GM19324 (cell line): ENCODE measurements around the gene MYRIP.
"Not testable (repeated sequence)": the region's sequence is repeated elsewhere in the genome, so short reads cannot be mapped to it uniquely, and the experiment has no call there.

ENCODE experiments used
- ATAC-seq: cut with Tn5 transposase; IDR thresholded peaks from one replicate; pipeline ENCODE4 v1.9.1; 2021; ENCODE audit warnings: mild to moderate bottlenecking, moderate library complexity; ENCODE audit not compliant: unreplicated experiment, low FRiP score

MYRIP gene

GRCh38 chr3:40021338-40021737, 211.9 kb downstream of the MYRIP start:
- no peak for ATAC-seq

DNA sequence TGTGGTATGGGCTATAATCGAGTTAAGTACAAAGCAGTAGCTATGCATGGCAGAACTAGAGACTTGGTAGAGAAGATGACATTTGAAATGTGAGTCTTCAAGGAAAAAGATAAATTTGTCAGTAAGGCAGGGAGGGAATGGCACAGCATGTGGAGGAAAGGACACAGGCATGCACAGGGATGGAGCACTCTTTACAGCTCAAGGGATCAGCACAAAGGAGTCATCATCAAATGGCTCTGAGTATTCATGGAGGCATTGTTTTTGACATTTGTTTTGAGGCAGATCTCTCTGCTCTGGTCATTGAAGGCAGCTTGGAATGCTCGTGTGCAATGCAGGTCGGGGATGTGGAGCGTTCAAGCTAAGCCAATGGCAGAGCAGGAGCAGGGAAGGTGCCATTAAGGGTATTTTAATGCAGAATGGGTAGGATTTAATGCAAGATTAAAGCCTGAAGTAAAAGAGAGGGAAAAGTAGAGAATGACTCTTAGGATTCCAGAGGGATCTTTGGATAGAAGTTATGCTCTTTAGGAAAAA, 213.0 kb downstream of the MYRIP start:
- no peak for ATAC-seq

- no peak for ATAC-seq
Observed at GRCh38 chr3:40024526-40024925, 215.1 kb downstream of the MYRIP start.

GRCh38 chr3:40025892-40026291, 216.5 kb downstream of the MYRIP start:
- not testable (repeated sequence) for ATAC-seq

DNA sequence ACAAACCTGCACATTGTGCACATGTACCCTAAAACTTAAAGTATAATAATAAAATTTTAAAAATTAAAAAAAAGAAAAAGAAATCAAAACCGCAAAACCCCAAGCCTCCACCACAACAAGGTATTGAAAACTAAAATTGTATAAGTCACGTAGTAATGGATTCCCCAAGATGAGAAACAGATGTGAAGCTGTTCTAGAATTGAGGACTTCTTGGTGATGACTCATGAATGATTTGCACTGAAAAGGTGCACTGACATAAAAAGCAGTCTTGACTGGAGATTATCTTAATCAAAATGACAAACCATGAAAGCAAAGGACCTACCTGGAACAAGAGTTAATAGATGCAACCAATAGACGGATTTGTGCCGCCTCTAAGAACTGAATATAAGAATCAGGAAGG, 225.8 kb downstream of the MYRIP start:
- no peak for ATAC-seq

DNA sequence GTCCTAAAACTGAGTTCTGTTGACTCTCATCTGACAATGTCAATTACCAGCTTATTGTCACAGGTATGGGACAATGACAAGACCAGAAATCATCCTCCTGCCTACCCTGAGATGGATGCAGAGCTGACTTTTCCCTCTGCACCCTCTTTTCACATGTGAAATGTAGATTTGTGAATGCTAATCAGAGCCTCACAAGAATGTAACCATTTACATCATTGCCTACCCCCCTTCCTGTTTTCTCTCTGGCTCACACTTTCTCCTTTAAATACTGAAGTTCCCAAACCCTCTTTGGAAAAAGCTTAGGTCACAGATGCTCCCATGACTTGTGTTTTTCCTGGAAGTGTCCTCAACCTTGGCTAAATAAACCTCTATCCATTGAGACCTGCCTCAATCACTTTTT, 228.2 kb downstream of the MYRIP start:
- ATAC-seq, result no peak

GRCh38 chr3:40042752-40043443, 233.5 kb downstream of the MYRIP start:
- ATAC-seq, result no peak

GRCh38 chr3:40043444-40043755, 234.0 kb downstream of the MYRIP start:
- ATAC-seq, result no peak

GRCh38 chr3:40044487-40044886, 235.1 kb downstream of the MYRIP start:
- ATAC-seq, result no peak

DNA sequence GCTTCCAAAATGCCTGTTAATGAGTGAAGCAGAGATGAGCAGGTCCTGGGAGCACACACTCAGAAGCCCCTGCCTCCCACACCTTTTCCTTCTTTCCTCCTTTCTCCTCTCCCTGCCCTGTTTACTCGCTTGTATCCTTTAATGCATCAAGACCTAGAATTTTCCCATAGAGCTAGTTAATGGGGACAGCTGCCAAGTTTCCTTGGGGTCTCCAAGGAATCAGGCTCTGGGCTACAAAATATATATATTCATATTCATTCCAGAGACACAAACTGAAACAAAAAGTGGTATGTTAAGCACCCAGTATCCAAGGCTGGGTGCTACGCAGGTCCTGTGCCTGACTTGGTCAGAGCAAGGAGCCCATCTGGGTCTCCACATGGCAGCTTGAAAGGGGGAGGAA, 235.6 kb downstream of the MYRIP start:
- no peak for ATAC-seq

GRCh38 chr3:40046149-40046548, 236.7 kb downstream of the MYRIP start:
- no peak for ATAC-seq

DNA sequence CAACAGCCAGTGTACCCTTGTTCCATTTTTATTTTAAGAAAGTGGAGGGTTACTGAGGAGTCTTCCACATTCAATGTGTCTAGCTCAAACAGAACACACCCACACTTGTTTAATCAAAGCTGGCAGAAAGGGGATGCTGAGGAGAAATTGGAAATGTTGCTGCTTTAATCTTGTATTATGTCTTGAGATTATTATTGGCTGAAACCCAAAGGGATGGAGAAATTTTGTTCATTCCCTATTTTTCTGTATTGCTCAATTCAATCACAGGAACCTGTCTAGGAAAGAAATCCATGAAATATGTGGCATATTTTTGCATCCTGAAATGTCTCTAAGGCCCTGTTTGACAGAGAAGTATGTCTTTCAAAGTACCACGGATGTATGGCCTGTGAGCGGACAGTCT, 238.0 kb downstream of the MYRIP start:
- no peak for ATAC-seq

DNA sequence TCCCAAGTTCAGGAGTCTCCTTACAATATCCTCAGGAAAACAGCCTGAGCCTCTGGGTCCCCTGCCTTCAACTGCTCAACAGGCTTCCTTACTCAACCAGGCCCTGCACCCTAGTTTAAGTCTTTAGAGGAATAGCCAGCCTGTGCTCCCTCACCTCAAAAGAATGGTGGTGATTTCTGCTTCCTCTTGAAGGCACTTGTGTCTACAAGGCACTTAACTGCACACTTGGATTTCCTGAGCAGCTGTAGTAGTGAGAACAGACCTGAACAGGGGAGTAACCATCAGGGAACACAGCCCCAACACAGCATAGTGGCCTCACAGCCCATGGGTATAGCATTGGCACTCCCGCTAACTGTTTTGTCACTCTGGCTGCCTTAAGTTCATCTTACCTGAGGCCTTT, 244.3 kb downstream of the MYRIP start:
- ATAC-seq, result no peak

DNA sequence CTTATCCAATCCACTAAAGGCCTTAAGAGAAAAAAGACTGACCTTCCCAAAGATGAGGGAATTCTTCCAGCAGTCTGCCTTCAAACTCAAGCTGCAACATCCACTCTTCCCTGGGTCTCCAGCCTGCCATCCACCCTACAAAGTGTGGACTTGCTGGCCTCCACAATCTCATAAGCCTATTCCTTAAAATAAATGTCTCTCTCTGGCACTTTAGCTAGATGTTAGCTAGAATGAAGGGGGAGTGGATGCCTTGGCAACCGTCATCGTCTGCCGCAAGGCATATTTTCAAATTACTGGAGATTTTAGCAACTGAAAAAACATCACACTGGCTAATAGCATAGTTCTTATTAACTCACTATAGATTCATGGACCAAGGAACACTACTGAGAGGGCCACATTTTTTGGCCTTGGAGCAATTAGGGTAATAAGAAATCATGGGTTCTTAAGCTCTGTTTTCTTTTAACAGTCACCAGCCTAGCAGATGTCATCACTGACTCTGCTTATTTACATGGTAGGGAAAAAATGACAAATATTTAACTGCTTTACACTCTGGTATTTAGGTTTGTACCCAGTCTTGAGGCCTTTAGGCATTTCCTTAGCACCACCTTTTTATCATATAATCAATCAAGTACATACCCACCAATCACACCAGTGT, 245.3 kb downstream of the MYRIP start:
- ATAC-seq, result no peak

GRCh38 chr3:40055361-40055760, 246.0 kb downstream of the MYRIP start:
- no peak for ATAC-seq

- ATAC-seq, result no peak
Observed at GRCh38 chr3:40055956-40056355, 246.5 kb downstream of the MYRIP start.

DNA sequence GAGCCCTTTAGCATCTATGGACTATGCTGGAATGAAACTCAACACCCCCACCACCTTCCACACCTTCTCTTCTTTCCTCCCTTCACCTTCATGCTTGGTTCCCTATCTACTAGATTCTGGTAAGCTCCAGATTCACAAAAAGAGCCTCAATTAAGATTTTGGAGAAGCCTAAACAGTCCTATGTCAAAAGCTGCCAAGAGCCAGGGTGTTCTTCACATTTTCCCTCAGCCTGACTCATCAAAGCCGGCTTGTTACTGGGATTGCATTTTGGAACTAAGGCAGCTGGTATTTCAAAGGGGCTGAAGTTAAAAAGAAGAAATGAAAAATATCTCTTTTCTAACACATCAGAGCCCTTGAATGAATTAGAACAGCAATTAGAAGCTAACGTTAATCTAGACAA, 247.7 kb downstream of the MYRIP start:
- no peak for ATAC-seq

GRCh38 chr3:40057786-40058185, 248.4 kb downstream of the MYRIP start:
- ATAC-seq, result no peak

DNA sequence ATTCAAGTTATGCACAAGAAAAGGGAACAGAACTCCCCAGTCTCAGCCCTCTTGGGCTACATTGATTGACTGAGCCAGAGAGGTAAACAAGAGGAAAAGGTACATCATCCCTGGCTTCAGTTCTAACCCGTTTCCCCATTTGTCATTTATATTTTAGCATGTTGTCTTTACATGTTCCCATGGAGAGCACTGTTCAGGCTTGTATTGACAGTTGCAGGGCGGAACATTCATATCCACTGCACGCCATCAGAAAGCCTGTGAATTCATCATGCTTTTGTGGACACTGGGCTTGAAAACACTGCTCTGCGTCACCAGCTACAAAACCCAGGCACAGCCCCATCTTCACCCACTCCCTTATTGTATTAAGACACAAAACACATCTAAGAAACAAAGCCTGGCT, 259.2 kb downstream of the MYRIP start:
- no peak for ATAC-seq

- no peak for ATAC-seq
Observed at GRCh38 chr3:40070816-40071215, 261.4 kb downstream of the MYRIP start.

DNA sequence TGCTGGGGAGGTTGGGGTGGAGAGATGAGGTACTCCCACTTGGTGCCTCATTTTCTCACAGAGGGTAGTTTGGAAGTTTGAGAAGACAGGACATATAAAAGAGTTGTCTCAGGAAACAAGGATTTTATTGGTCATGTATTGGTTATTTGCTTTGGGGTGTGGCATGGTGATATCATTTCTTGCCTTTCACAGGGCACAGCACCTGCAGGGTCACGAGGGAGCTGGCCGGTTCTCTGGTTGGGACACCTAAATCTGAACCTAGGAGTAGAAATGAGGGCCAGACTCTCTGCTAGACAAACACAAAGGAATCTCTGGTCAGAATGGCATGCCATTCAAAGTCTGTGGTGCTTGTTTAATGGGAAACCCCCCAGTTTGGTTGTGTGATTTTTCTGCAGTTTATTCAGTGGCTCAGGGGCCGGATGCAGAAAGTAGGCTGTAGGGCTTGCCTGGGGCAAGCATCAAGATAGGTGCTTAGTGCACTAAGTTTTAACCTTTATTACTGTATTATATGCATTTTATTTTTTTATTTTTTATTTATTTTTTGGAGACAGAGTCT, 262.4 kb downstream of the MYRIP start:
- no peak for ATAC-seq
